SJCRH30 (cell line): ENCODE results near the gene ZBTB46. TPM values are rescaled to one million over a fixed set of nuclear protein-coding genes. Genes with fewer than 3 reads are reported as not detected.
"Not testable (repeated sequence)": the region's sequence is repeated elsewhere in the genome, so short reads cannot be mapped to it uniquely, and the experiment has no call there.

Experiments used
- DNase-seq, 2 experiments: peaks; one replicate each; pipeline ENCODE4 v3.0.0-alpha.2; 2015 to 2020
- H3K27ac ChIP-seq: fragments of 250-450 bp; sonication (Bioruptor Pico); 2 replicates; pipeline ENCODE4 v1.5.1; 2020; ENCODE audit warnings: mild to moderate bottlenecking, moderate library complexity
- H3K27me3 ChIP-seq: fragments of 250-450 bp; sonication (Bioruptor Pico); 2 replicates; pipeline ENCODE4 v1.5.1; 2020; ENCODE audit warnings: mild to moderate bottlenecking, moderate library complexity
- H3K36me3 ChIP-seq: fragments of 250-450 bp; sonication (Bioruptor Pico); 2 replicates; pipeline ENCODE4 v1.5.1; 2020; ENCODE audit warnings: mild to moderate bottlenecking, moderate library complexity
- H3K4me1 ChIP-seq: fragments of 250-450 bp; sonication (Bioruptor Pico); 2 replicates; pipeline ENCODE4 v1.5.1; 2020; ENCODE audit warnings: mild to moderate bottlenecking, moderate library complexity
- H3K4me3 ChIP-seq: fragments of 250-450 bp; sonication (Bioruptor Pico); 2 replicates; pipeline ENCODE4 v1.5.1; 2020; ENCODE audit warnings: mild to moderate bottlenecking, moderate library complexity
- H3K9me3 ChIP-seq: fragments of 250-450 bp; sonication (Bioruptor Pico); replicated peaks from 2 replicates; pipeline ENCODE4 v1.5.1; 2020; ENCODE audit warnings: mild to moderate bottlenecking, moderate library complexity
- total RNA-seq: library from RNA; depleted of rRNA; stranded (reverse); fragments of >200 nt; shearing (Covaris generic); gene quantifications from 2 replicates; pipeline ENCODE4 v1.2.3, GENCODE V29; 2014

ZBTB46 gene
- total RNA-seq, 1 experiment from 2014 or later, result 4.0 TPM

GRCh38 chr20:63733579-63734081 is 97.4 kb downstream of the ZBTB46 start:
- no peak for DNase-seq
- H3K4me3 ChIP-seq, result no peak overlapping the region
- H3K27me3 ChIP-seq, result no peaks in the 10 kb centered on the region
- no peaks in the 10 kb centered on the region for H3K4me1 ChIP-seq
- H3K27ac ChIP-seq, result no peak overlapping the region
- no peaks in the 10 kb centered on the region; the same call in 1 of the 2 replicates for H3K9me3 ChIP-seq
- H3K36me3 ChIP-seq, result peaks cover 26% of the 10 kb centered on the region

GRCh38 chr20:63733117-63733516 is 97.9 kb downstream of the ZBTB46 start:
- no peaks in the 10 kb centered on the region for H3K4me1 ChIP-seq
- H3K36me3 ChIP-seq, result peaks cover 26% of the 10 kb centered on the region
- no peaks in the 10 kb centered on the region for H3K27me3 ChIP-seq
- no peak for DNase-seq
- no peaks in the 10 kb centered on the region; the same call in 1 of the 2 replicates for H3K9me3 ChIP-seq
- H3K4me3 ChIP-seq, result no peak overlapping the region
- H3K27ac ChIP-seq, result no peak overlapping the region

GRCh38 chr20:63732118-63733095 is 98.7 kb downstream of the ZBTB46 start:
- Histone ChIP-seq H3K27me3 (no peaks in the 10 kb centered on the region), H3K9me3 (no peaks in the 10 kb centered on the region; the same call in 1 of the 2 replicates), H3K36me3 (peaks cover 26% of the 10 kb centered on the region), H3K4me3 (no peak overlapping the region), H3K4me1 (no peaks in the 10 kb centered on the region), H3K27ac (no peak overlapping the region)
- no peak for DNase-seq

- H3K4me3 ChIP-seq, result no peak overlapping the region
- no peaks in the 10 kb centered on the region for H3K4me1 ChIP-seq
- no peaks in the 10 kb centered on the region; the same call in 1 of the 2 replicates for H3K9me3 ChIP-seq
- H3K36me3 ChIP-seq, result peaks cover 32% of the 10 kb centered on the region
- no peak overlapping the region for H3K27ac ChIP-seq
- no peaks in the 10 kb centered on the region for H3K27me3 ChIP-seq
- DNase-seq, result no peak
Measured at GRCh38 chr20:63731410-63731809, 99.7 kb downstream of the ZBTB46 start.

- H3K36me3 ChIP-seq, result peaks cover 42% of the 10 kb centered on the region
- H3K27me3 ChIP-seq, H3K27ac ChIP-seq, H3K9me3 ChIP-seq, DNase-seq, H3K4me1 ChIP-seq, H3K4me3 ChIP-seq: not testable (repeated sequence)
Measured at GRCh38 chr20:63730189-63730733, 100.8 kb downstream of the ZBTB46 start.

- Histone ChIP-seq H3K9me3 (peaks cover 17% of the 10 kb centered on the region), H3K36me3 (peaks cover 68% of the 10 kb centered on the region)
- not testable (repeated sequence) for H3K27ac ChIP-seq, DNase-seq, H3K27me3 ChIP-seq, H3K4me1 ChIP-seq, H3K4me3 ChIP-seq
Measured at GRCh38 chr20:63722967-63723622, 108.0 kb downstream of the ZBTB46 start.

GRCh38 chr20:63718996-63719395 is 112.1 kb downstream of the ZBTB46 start:
- H3K36me3 ChIP-seq, result peaks cover 76% of the 10 kb centered on the region
- no peak overlapping the region for H3K27ac ChIP-seq
- H3K4me3 ChIP-seq, result no peak overlapping the region
- peaks cover 22% of the 10 kb centered on the region for H3K9me3 ChIP-seq
- no peaks in the 10 kb centered on the region for H3K27me3 ChIP-seq
- H3K4me1 ChIP-seq, result no peaks in the 10 kb centered on the region
- no peak for DNase-seq

GRCh38 chr20:63714858-63715257 is 116.2 kb downstream of the ZBTB46 start:
- H3K27ac ChIP-seq, result no peak overlapping the region
- H3K4me3 ChIP-seq, result no peak overlapping the region
- peaks cover 85% of the 10 kb centered on the region for H3K36me3 ChIP-seq
- H3K9me3 ChIP-seq, result peaks cover 25% of the 10 kb centered on the region
- H3K4me1 ChIP-seq, result no peaks in the 10 kb centered on the region
- no peak for DNase-seq
- no peaks in the 10 kb centered on the region for H3K27me3 ChIP-seq

- DNase-seq, result no peak
- H3K27me3 ChIP-seq, result no peaks in the 10 kb centered on the region
- peaks cover 13% of the 10 kb centered on the region for H3K9me3 ChIP-seq
- peaks cover 64% of the 10 kb centered on the region for H3K36me3 ChIP-seq
- H3K27ac ChIP-seq, result no peak overlapping the region
- H3K4me1 ChIP-seq, result no peaks in the 10 kb centered on the region; the same call in 1 of the 2 replicates
- H3K4me3 ChIP-seq, result no peak overlapping the region
Measured at GRCh38 chr20:63712191-63712590, 118.9 kb downstream of the ZBTB46 start.

GRCh38 chr20:63711085-63711645 is 119.9 kb downstream of the ZBTB46 start:
- DNase-seq, result no peak
- H3K27ac ChIP-seq, result no peak overlapping the region
- H3K9me3 ChIP-seq, result peaks cover 13% of the 10 kb centered on the region
- H3K27me3 ChIP-seq, result no peaks in the 10 kb centered on the region
- H3K4me3 ChIP-seq, result no peak overlapping the region
- peaks cover 57% of the 10 kb centered on the region for H3K36me3 ChIP-seq
- no peaks in the 10 kb centered on the region; the same call in 1 of the 2 replicates for H3K4me1 ChIP-seq

- Histone ChIP-seq H3K27me3 (no peaks in the 10 kb centered on the region), H3K36me3 (peaks cover 62% of the 10 kb centered on the region), H3K27ac (no peak overlapping the region), H3K4me3 (peak overlapping the region; percentile 80; the same call in 1 of the 2 replicates), H3K4me1 (no peaks in the 10 kb centered on the region; the same call in 1 of the 2 replicates), H3K9me3 (peaks cover 4% of the 10 kb centered on the region; the same call in 1 of the 2 replicates)
- DNase-seq, result no peak
Measured at GRCh38 chr20:63709149-63709527, 121.9 kb downstream of the ZBTB46 start.

GRCh38 chr20:63708301-63709148 is 122.5 kb downstream of the ZBTB46 start:
- H3K27me3 ChIP-seq, result no peaks in the 10 kb centered on the region
- DNase-seq, result peak; percentile 47 to 48
- H3K4me3 ChIP-seq, result peak overlapping the region; percentile 80
- no peak overlapping the region for H3K27ac ChIP-seq
- no peaks in the 10 kb centered on the region for H3K9me3 ChIP-seq
- H3K4me1 ChIP-seq, result no peaks in the 10 kb centered on the region; the same call in 1 of the 2 replicates
- peaks cover 57% of the 10 kb centered on the region for H3K36me3 ChIP-seq

- DNase-seq, result peak; percentile 89 to 93
- H3K4me3 ChIP-seq, result peak within 1 kb of the TSS; percentile 80
- H3K9me3 ChIP-seq, result no peaks in the 10 kb centered on the region
- peak within 1 kb of the TSS; percentile 44 for H3K27ac ChIP-seq
- H3K4me1 ChIP-seq, result no peaks in the 10 kb centered on the region; the same call in 1 of the 2 replicates
- peaks cover 49% of the 10 kb centered on the region for H3K36me3 ChIP-seq
- H3K27me3 ChIP-seq, result no peaks in the 10 kb centered on the region
Measured at GRCh38 chr20:63707558-63708300, 123.3 kb downstream of the ZBTB46 start, which contains the start of the genes ARFRP1 and ZGPAT. TSS of gene ARFRP1 (minus strand) at chr20:63707976. CDS start at chr20:63707091, 885 bp downstream. TSS of gene ZGPAT (plus strand) at chr20:63708039. CDS start at chr20:63708581, 542 bp downstream.
